ENCODE results near the gene EGFL8.

DNA sequence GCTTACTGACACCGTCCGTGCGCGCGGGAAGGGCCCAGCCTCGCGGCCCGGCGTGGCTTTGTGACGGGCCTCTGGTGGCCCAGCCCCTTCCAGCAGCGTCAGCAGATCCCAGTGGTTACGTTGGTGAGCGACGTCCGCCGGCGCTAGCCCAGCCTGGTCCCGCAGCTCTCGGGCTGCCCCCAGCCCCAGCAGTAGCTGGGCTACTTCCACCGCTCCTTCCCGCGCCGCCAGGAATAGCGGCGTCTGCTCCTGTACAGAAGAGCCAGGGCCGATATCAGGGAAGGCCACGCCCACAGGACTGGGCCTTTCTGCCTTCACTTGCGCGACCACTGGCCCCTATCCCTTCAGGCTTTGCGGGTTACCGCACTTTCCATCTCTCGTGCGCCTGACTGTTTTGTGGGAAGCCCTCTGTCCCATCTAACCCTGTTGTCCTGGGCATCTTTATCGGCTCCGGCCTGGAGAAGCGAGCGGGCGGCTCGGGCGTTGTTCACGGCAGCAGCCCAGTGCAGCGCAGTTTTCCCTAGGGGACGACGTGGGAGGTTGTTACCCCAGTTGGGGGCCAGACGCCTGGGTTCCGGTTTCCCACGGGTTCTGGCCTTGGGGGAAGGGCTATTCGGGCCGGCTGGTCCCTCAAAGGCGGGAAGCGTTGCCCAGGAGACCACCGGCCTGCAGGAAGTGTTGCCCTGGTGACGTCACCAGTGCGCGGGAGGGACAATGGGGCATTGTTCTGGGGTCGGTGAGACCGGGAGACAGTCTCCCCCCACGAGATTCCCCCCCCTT lies 31.7 kb downstream of the EGFL8 start:
- TF ChIP-seq, protein P1, sequence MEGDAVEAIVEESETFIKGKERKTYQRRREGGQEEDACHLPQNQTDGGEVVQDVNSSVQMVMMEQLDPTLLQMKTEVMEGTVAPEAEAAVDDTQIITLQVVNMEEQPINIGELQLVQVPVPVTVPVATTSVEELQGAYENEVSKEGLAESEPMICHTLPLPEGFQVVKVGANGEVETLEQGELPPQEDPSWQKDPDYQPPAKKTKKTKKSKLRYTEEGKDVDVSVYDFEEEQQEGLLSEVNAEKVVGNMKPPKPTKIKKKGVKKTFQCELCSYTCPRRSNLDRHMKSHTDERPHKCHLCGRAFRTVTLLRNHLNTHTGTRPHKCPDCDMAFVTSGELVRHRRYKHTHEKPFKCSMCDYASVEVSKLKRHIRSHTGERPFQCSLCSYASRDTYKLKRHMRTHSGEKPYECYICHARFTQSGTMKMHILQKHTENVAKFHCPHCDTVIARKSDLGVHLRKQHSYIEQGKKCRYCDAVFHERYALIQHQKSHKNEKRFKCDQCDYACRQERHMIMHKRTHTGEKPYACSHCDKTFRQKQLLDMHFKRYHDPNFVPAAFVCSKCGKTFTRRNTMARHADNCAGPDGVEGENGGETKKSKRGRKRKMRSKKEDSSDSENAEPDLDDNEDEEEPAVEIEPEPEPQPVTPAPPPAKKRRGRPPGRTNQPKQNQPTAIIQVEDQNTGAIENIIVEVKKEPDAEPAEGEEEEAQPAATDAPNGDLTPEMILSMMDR (IDR thresholded peaks at IDR 0.05), result peak in 1 of 6 experiments; percentile 2
- TF ChIP-seq POLR2A (IDR thresholded peaks at IDR 0.05), result peak; percentile 98
